ENCODE data around the gene TMPRSS9. TPM values are rescaled to one million over a fixed set of nuclear protein-coding genes. Genes with fewer than 3 reads are reported as not detected.

TMPRSS9 gene
- total and polyA plus RNA-seq, 4 donors: 0.05 to 0.37 (median 0.09) TPM; not detected in 1

- WGBS, 2 donors: 67 to 80% methylated on average over 22 to 25 of the region's 25 CpGs
- peaks cover 0 to 6% (median 2%) of the 10 kb centered on the region in 4 donors for H3K9me3 ChIP-seq (ENCODE audit: control insufficient read depth in 4 of 4, insufficient read depth in 3 of 4, low read length in 3 of 4)
- H3K36me3 ChIP-seq (ENCODE audit: control insufficient read depth in 4 of 4, insufficient read depth in 4 of 4, low read length in 4 of 4): peaks cover 0 to 10% (median 0%) of the 10 kb centered on the region in 4 donors
- DNase-seq (no peak), ATAC-seq (ENCODE audit: insufficient read depth, low FRiP score) (no peak)
- no peak overlapping the region for H3K4me3 ChIP-seq
- H3K27ac ChIP-seq (ENCODE audit: low read depth in 1 of 2, low read length in 1 of 2): no peak overlapping the region
- H3K4me1 ChIP-seq (ENCODE audit: control insufficient read depth in 5 of 5, insufficient read depth in 5 of 5, low read length in 5 of 5): no peaks in the 10 kb centered on the region
- TF ChIP-seq, protein P1, sequence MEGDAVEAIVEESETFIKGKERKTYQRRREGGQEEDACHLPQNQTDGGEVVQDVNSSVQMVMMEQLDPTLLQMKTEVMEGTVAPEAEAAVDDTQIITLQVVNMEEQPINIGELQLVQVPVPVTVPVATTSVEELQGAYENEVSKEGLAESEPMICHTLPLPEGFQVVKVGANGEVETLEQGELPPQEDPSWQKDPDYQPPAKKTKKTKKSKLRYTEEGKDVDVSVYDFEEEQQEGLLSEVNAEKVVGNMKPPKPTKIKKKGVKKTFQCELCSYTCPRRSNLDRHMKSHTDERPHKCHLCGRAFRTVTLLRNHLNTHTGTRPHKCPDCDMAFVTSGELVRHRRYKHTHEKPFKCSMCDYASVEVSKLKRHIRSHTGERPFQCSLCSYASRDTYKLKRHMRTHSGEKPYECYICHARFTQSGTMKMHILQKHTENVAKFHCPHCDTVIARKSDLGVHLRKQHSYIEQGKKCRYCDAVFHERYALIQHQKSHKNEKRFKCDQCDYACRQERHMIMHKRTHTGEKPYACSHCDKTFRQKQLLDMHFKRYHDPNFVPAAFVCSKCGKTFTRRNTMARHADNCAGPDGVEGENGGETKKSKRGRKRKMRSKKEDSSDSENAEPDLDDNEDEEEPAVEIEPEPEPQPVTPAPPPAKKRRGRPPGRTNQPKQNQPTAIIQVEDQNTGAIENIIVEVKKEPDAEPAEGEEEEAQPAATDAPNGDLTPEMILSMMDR (IDR thresholded peaks at IDR 0.05; ENCODE audit: control extremely low read depth, extremely low read depth): no peak
- no peak overlapping the region for H3K9ac ChIP-seq (ENCODE audit: insufficient read depth in 1 of 2, low read length in 2 of 2)
- peaks cover 0 to 5% (median 0%) of the 10 kb centered on the region in 3 donors for H3K27me3 ChIP-seq (ENCODE audit: control insufficient read depth in 3 of 3, insufficient read depth in 3 of 3, low read length in 2 of 3)
Measured at GRCh38 chr19:2317756-2318155, 42.3 kb upstream of the TMPRSS9 start.

DNA sequence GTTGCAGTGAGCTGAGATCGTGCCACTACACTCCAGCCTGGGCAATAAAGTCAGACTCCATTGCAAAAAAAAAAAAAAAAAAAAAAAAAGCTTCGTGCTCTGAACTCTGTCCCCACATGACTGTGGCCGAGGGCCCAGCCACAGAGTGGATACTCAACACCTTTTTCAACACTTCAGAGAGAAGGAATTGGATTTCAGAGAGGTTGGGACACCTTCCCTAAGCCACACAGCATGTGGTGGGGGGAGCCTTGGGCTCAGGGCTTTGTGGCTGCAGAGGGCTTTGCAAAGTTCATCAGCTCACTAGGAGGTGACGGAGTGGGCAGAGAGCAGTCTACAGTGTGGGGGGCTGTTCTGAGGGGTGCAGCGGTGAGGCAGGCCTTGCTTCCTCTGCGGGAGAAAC lies 41.1 kb upstream of the TMPRSS9 start:
- H3K9ac ChIP-seq (ENCODE audit: insufficient read depth in 1 of 2, low read length in 2 of 2): no peak overlapping the region
- H3K36me3 ChIP-seq (ENCODE audit: control insufficient read depth in 4 of 4, insufficient read depth in 4 of 4, low read length in 4 of 4): peaks cover 0 to 20% (median 0%) of the 10 kb centered on the region in 4 donors
- H3K27ac ChIP-seq (ENCODE audit: low read depth in 1 of 2, low read length in 1 of 2): no peak overlapping the region
- peaks cover 0 to 2% (median 0%) of the 10 kb centered on the region in 3 donors for H3K27me3 ChIP-seq (ENCODE audit: control insufficient read depth in 3 of 3, insufficient read depth in 3 of 3, low read length in 2 of 3)
- ATAC-seq (ENCODE audit: insufficient read depth, low FRiP score): no peak
- WGBS, 2 donors: 71 to 75% methylated on average over 6 of the region's 6 CpGs
- peaks cover 0 to 6% (median 2%) of the 10 kb centered on the region in 4 donors for H3K9me3 ChIP-seq (ENCODE audit: control insufficient read depth in 4 of 4, insufficient read depth in 3 of 4, low read length in 3 of 4)
- TF ChIP-seq, protein P1 (IDR thresholded peaks at IDR 0.05; ENCODE audit: control extremely low read depth, extremely low read depth): no peak
- no peak overlapping the region for H3K4me3 ChIP-seq
- H3K4me1 ChIP-seq (ENCODE audit: control insufficient read depth in 5 of 5, insufficient read depth in 5 of 5, low read length in 5 of 5): no peaks in the 10 kb centered on the region
- no peak for DNase-seq

- 93 to 94% methylated on average over 20 of the region's 20 CpGs for WGBS, 2 donors
- Histone ChIP-seq H3K27ac (ENCODE audit: low read depth in 1 of 2, low read length in 1 of 2) (no peak overlapping the region), H3K27me3 (ENCODE audit: control insufficient read depth in 3 of 3, insufficient read depth in 3 of 3, low read length in 2 of 3) (peaks cover 0 to 2% (median 0%) of the 10 kb centered on the region in 3 donors), H3K9me3 (ENCODE audit: control insufficient read depth in 4 of 4, insufficient read depth in 3 of 4, low read length in 3 of 4) (peaks cover 0 to 6% (median 2%) of the 10 kb centered on the region in 4 donors), H3K36me3 (ENCODE audit: control insufficient read depth in 4 of 4, insufficient read depth in 4 of 4, low read length in 4 of 4) (peaks cover 0 to 25% (median under 1%) of the 10 kb centered on the region in 4 donors), H3K9ac (ENCODE audit: insufficient read depth in 1 of 2, low read length in 2 of 2) (no peak overlapping the region), H3K4me1 (ENCODE audit: control insufficient read depth in 5 of 5, insufficient read depth in 5 of 5, low read length in 5 of 5) (no peaks in the 10 kb centered on the region), H3K4me3 (no peak overlapping the region)
- DNase-seq (no peak), ATAC-seq (ENCODE audit: insufficient read depth, low FRiP score) (no peak)
- TF ChIP-seq, protein P1 (IDR thresholded peaks at IDR 0.05; ENCODE audit: control extremely low read depth, extremely low read depth): no peak
Measured at GRCh38 chr19:2319551-2319950, 40.5 kb upstream of the TMPRSS9 start.

DNA sequence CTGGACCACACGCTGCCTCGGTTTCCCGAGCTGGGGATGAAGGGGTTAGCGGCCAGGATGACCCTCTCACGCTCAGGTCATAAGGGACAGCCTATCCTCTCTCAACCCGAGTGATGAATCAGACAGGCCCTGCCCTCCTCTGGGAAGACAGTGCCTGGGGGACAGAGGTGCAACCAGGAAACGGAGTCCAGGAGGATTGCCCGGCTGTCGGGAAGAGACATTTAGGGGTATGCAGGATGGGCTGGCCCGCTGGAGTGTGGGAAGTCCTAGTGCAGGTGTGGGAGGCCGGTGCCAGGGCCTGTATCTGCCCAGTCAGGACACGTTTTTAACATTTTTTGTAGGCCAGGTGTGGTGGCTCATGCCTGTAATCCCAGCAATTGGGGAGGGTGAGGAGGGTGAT lies 40.0 kb upstream of the TMPRSS9 start:
- H3K9ac ChIP-seq (ENCODE audit: insufficient read depth in 1 of 2, low read length in 2 of 2): no peak overlapping the region
- TF ChIP-seq, protein P1 (IDR thresholded peaks at IDR 0.05; ENCODE audit: control extremely low read depth, extremely low read depth): no peak
- H3K27me3 ChIP-seq (ENCODE audit: control insufficient read depth in 3 of 3, insufficient read depth in 3 of 3, low read length in 2 of 3): peaks cover 0 to 2% (median 0%) of the 10 kb centered on the region in 3 donors
- no peaks in the 10 kb centered on the region for H3K4me1 ChIP-seq (ENCODE audit: control insufficient read depth in 5 of 5, insufficient read depth in 5 of 5, low read length in 5 of 5)
- H3K36me3 ChIP-seq (ENCODE audit: control insufficient read depth in 4 of 4, insufficient read depth in 4 of 4, low read length in 4 of 4): peaks cover 0 to 27% (median 3%) of the 10 kb centered on the region in 4 donors
- H3K27ac ChIP-seq (ENCODE audit: low read depth in 1 of 2, low read length in 1 of 2): no peak overlapping the region
- WGBS, 2 donors: 78 to 87% methylated on average over 12 of the region's 12 CpGs
- no peak for ATAC-seq (ENCODE audit: insufficient read depth, low FRiP score)
- DNase-seq: no peak
- peaks cover 0 to 3% (median 2%) of the 10 kb centered on the region in 4 donors for H3K9me3 ChIP-seq (ENCODE audit: control insufficient read depth in 4 of 4, insufficient read depth in 3 of 4, low read length in 3 of 4)
- no peak overlapping the region for H3K4me3 ChIP-seq
